Hepatocyte (in vitro differentiated cells): ENCODE measurements around the gene ARFRP1. TPM values are rescaled to one million over a fixed set of nuclear protein-coding genes. Genes with fewer than 3 reads are reported as not detected.

ENCODE experiments used
- DNase-seq: peaks from one replicate; pipeline ENCODE4 v3.0.0-alpha.2; 2016; ENCODE audit warnings: low spot score
- H2AFZ ChIP-seq: fragments of 200-600 bp; sonication (generic); 2 replicates; pipeline ENCODE4 v1.6.0; 2016; ENCODE audit warnings: antibody characterized with exemption, mild to moderate bottlenecking
- H3K27ac ChIP-seq: fragments of 200-600 bp; sonication (generic); 2 replicates; pipeline ENCODE4 v1.5.1; 2016; ENCODE audit warnings: mild to moderate bottlenecking
- H3K27me3 ChIP-seq: fragments of 200-600 bp; sonication (generic); 2 replicates; pipeline ENCODE4 v1.6.1; 2016
- H3K36me3 ChIP-seq: fragments of 200-600 bp; sonication (generic); replicated peaks from 2 replicates; pipeline ENCODE4 v1.5.1; 2016; ENCODE audit warnings: low read depth; ENCODE audit not compliant: insufficient read depth
- H3K4me1 ChIP-seq: fragments of 200-600 bp; sonication (generic); 2 replicates; pipeline ENCODE4 v1.5.1; 2016; ENCODE audit warnings: mild to moderate bottlenecking, moderate library complexity; ENCODE audit not compliant: insufficient read depth
- H3K4me2 ChIP-seq: fragments of 200-600 bp; sonication (generic); 2 replicates; pipeline ENCODE4 v1.6.0; 2016
- H3K4me3 ChIP-seq: fragments of 200-600 bp; sonication (generic); 2 replicates; pipeline ENCODE4 v1.5.1; 2016; ENCODE audit warnings: mild to moderate bottlenecking
- H3K79me2 ChIP-seq: fragments of 200-600 bp; sonication (generic); 2 replicates; pipeline ENCODE4 v1.6.0; 2017; ENCODE audit warnings: mild to moderate bottlenecking
- H3K9me2 ChIP-seq: fragments of 200-600 bp; sonication (generic); replicated peaks from 2 replicates; pipeline ENCODE4 v1.6.0; 2017; ENCODE audit warnings: mild to moderate bottlenecking; ENCODE audit not compliant: insufficient read depth
- H3K9me3 ChIP-seq: fragments of 200-600 bp; sonication (generic); 2 replicates; pipeline ENCODE4 v1.5.1; 2016; ENCODE audit warnings: low read depth, mild to moderate bottlenecking
- H4K20me1 ChIP-seq: fragments of 200-600 bp; sonication (generic); 2 replicates; pipeline ENCODE4 v1.6.0; 2016; ENCODE audit warnings: mild to moderate bottlenecking; ENCODE audit not compliant: insufficient read depth, poor library complexity, severe bottlenecking
- EZH2 ChIP-seq: fragments of 200-600 bp; sonication (generic); IDR thresholded peaks from 2 replicates; pipeline ENCODE4 v1.6.1; 2016; ENCODE audit warnings: antibody characterized with exemption, mild to moderate bottlenecking, borderline replicate concordance
- EZH2phosphoT487 ChIP-seq: fragments of 200-600 bp; sonication (generic); IDR thresholded peaks from one replicate; pipeline ENCODE4 v1.6.1; 2018; ENCODE audit warnings: antibody characterized with exemption, mild to moderate bottlenecking, low read depth, moderate library complexity; ENCODE audit not compliant: unreplicated experiment, severe bottlenecking
- WGBS: methylation state at CpG from one replicate; pipeline ENCODE4 v1.1.6; 2016; ENCODE audit warnings: low lambda C conversion rate; ENCODE audit errors: missing lambda C conversion rate; 5-methylcytosine and 5-hydroxymethylcytosine counted together
- polyA plus RNA-seq: library from polyadenylated mRNA; unstranded; fragments of >200 nt; fragmentation: Nextera tagmentation; extraction: Ambion mirVana; gene quantifications from 2 replicates; pipeline ENCODE4 v1.2.1, GENCODE V29; 2016
- total RNA-seq: library from RNA; depleted of rRNA; stranded (reverse); fragments of >200 nt; gene quantifications from 2 replicates; pipeline ENCODE4 v1.2.3, GENCODE V29; 2014
- TF ChIP-seq, protein P1 (sequence below): fragments of 200-600 bp; sonication (generic); IDR thresholded peaks from 2 replicates; pipeline ENCODE4 v1.5.1; 2016; ENCODE audit warnings: antibody characterized with exemption, mild to moderate bottlenecking; ENCODE audit not compliant: poor library complexity

ARFRP1 gene
- total and polyA plus RNA-seq, 2 experiments from 2014 or later, result 31.5 to 38.0 TPM

DNA sequence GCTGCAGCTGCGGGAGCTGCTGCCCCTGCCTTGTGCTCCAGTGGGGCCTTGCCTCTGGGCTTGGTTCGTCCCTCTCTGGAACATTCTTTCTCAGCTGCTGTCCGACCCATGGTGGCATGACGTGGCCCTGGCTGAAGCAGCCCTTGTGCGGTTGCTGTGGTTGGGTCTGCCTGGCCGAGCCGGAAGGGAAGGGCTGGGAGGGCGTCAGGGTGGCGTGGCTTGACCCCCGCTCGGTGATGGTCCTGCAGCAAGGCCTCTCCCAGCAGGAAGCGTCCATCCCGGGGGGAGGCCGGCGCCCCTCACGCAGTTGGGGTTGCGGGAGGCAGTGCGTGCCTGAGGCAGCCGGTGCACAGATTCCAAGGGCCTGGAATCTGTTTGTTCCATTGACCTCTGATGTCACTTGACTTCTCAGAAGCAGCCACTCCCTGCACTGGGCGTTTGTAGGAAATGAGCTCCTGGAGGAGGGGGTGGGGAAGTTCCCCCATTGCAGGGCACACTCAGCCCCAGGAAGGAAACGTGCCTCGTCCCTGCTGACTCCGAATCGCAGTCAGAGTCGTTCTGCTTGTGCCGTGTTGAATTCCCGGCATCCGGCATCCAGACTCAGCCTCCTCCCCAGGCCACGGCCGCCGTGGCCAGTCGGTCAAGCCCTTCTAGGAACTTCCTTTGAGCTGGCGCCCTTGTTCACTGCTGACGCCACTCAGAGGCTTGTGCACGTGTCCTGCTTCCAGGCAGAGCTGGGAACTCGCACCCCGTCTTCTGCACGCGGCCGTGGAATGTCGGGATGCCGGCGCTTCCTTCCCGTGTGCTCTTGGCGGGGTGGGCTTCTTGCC, 21.1 kb downstream of the ARFRP1 start:
- TF ChIP-seq EZH2 (no peak), EZH2phosphoT487 (no peak)
- TF ChIP-seq, protein P1, sequence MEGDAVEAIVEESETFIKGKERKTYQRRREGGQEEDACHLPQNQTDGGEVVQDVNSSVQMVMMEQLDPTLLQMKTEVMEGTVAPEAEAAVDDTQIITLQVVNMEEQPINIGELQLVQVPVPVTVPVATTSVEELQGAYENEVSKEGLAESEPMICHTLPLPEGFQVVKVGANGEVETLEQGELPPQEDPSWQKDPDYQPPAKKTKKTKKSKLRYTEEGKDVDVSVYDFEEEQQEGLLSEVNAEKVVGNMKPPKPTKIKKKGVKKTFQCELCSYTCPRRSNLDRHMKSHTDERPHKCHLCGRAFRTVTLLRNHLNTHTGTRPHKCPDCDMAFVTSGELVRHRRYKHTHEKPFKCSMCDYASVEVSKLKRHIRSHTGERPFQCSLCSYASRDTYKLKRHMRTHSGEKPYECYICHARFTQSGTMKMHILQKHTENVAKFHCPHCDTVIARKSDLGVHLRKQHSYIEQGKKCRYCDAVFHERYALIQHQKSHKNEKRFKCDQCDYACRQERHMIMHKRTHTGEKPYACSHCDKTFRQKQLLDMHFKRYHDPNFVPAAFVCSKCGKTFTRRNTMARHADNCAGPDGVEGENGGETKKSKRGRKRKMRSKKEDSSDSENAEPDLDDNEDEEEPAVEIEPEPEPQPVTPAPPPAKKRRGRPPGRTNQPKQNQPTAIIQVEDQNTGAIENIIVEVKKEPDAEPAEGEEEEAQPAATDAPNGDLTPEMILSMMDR, result no peak
- Histone ChIP-seq H3K4me1 (peaks cover 11% of the 10 kb centered on the region), H3K79me2 (no peaks in the 10 kb centered on the region), H3K9me2 (no peaks in the 10 kb centered on the region), H2AFZ (no peak overlapping the region), H3K36me3 (no peaks in the 10 kb centered on the region), H3K27me3 (no peaks in the 10 kb centered on the region), H3K27ac (peak overlapping the region; percentile 60), H3K4me3 (no peak overlapping the region), H4K20me1 (no peaks in the 10 kb centered on the region), H3K9me3 (no peaks in the 10 kb centered on the region), H3K4me2 (no peak overlapping the region)
- DNase-seq, result peak; percentile 60
- WGBS, result 81% methylated on average over 43 of the region's 45 CpGs

DNA sequence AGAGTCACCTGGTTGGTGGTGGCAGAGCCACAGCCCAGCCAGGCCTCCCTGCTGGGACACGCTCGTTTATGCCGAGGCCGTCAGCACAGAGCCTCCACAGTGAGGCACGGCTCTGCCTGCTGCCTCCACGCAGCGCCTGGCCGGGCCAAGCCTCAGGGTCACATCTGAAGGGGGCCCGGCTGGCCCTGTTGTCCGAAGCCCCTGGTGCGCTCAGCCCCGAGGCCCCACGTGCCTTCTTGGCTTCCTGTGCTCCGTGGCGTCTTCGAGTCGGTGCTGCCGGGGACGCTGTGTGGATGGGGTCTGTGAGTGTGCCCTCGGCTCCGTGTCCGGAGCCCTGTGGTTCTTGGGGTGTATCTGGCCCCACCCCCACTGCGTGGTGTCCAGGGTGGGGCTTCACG, 21.7 kb downstream of the ARFRP1 start:
- H3K27ac ChIP-seq, result peak overlapping the region; percentile 60
- no peaks in the 10 kb centered on the region for H3K36me3 ChIP-seq
- 98% methylated on average over 24 of the region's 24 CpGs for WGBS
- H3K9me2 ChIP-seq, result no peaks in the 10 kb centered on the region
- TF ChIP-seq EZH2phosphoT487 (no peak), EZH2 (no peak)
- TF ChIP-seq, protein P1, result no peak
- peaks cover 11% of the 10 kb centered on the region for H3K4me1 ChIP-seq
- no peak overlapping the region for H3K4me3 ChIP-seq
- no peaks in the 10 kb centered on the region for H3K9me3 ChIP-seq
- H3K79me2 ChIP-seq, result no peaks in the 10 kb centered on the region
- DNase-seq, result no peak
- no peak overlapping the region for H3K4me2 ChIP-seq
- H3K27me3 ChIP-seq, result no peaks in the 10 kb centered on the region
- H2AFZ ChIP-seq, result no peak overlapping the region
- no peaks in the 10 kb centered on the region for H4K20me1 ChIP-seq

DNA sequence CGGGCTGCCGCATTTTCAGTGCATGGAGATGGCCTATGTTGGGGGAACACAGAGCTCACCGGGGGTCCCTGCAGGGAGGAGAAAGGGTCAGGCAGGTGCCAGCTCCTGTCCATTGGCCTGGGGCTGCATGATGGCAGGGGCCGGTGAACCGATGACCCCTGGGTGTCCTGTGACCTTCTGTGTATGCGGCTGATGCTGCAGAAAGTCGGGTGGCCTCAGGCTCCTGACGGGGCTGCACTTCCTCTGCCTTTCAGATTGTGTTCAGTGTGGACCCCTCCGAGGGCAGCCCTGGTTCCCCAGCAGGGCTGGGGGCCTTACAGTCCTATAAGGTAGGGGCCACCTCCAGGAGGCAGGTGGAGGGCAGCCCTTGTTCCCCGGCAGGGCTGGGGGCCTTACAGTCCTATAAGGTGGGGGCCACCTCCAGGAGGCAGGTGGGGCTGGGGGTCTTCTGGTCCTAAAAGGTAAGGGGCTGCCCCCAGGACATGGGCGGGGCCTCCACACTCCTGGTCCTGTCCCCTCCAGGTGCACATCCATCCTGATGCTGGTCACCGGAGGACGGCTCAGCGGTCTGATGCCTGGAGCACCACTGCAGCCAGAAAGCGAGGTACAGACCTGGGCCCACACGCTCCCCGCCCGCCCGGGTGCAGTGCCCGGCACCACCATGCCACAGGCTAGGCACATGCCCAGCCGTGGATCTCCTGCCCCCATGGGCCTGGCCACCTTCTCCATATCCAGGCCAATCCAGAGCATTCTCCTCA, 22.3 kb downstream of the ARFRP1 start:
- H2AFZ ChIP-seq, result no peak overlapping the region
- TF ChIP-seq, protein P1, result no peak
- no peak for TF ChIP-seq EZH2phosphoT487
- no peak for TF ChIP-seq EZH2
- no peaks in the 10 kb centered on the region for H4K20me1 ChIP-seq
- no peaks in the 10 kb centered on the region for H3K36me3 ChIP-seq
- no peak for DNase-seq
- no peaks in the 10 kb centered on the region for H3K27me3 ChIP-seq
- H3K4me3 ChIP-seq, result no peak overlapping the region
- no peaks in the 10 kb centered on the region for H3K9me3 ChIP-seq
- H3K79me2 ChIP-seq, result no peaks in the 10 kb centered on the region
- H3K27ac ChIP-seq, result no peak overlapping the region
- H3K9me2 ChIP-seq, result no peaks in the 10 kb centered on the region
- WGBS, result 89% methylated on average over 17 of the region's 21 CpGs
- no peak overlapping the region for H3K4me2 ChIP-seq
- H3K4me1 ChIP-seq, result peaks cover 11% of the 10 kb centered on the region
